ENCODE data around the gene TCERG1L.

DNA sequence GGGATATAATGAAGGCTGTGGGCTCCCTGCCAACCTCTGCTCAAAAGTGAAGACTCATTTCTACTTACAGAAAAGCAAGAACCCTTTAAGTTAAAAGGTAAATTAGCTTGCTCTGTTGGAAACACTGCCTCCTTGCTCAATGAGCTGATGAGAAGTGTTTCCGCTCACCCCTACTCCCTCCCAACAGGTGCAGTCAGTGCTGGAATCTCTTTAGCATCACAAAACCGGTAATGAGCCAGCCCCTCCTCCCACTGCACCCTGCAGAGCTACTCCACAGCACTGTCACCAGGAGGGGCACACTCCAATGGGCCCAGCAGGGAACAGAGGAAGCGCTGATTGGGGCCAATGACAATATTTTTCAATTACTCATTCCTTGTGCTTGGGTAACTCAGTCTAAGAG lies 262.5 kb downstream of the TCERG1L start:
- TF ChIP-seq, protein P1, sequence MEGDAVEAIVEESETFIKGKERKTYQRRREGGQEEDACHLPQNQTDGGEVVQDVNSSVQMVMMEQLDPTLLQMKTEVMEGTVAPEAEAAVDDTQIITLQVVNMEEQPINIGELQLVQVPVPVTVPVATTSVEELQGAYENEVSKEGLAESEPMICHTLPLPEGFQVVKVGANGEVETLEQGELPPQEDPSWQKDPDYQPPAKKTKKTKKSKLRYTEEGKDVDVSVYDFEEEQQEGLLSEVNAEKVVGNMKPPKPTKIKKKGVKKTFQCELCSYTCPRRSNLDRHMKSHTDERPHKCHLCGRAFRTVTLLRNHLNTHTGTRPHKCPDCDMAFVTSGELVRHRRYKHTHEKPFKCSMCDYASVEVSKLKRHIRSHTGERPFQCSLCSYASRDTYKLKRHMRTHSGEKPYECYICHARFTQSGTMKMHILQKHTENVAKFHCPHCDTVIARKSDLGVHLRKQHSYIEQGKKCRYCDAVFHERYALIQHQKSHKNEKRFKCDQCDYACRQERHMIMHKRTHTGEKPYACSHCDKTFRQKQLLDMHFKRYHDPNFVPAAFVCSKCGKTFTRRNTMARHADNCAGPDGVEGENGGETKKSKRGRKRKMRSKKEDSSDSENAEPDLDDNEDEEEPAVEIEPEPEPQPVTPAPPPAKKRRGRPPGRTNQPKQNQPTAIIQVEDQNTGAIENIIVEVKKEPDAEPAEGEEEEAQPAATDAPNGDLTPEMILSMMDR (IDR thresholded peaks at IDR 0.05): no peak
- TF ChIP-seq POLR2AphosphoS5 (IDR thresholded peaks at IDR 0.05): no peak

Measured in gastroesophageal sphincter (tissue), 3 donors.